GM23248 (cell line): ENCODE measurements around the gene MON2.

ENCODE experiments used
- EZH2 ChIP-seq: fragments of 200-600 bp; sonication (generic); IDR thresholded peaks from 2 replicates; pipeline ENCODE4 v1.6.1; 2018; ENCODE audit warnings: antibody characterized with exemption, mild to moderate bottlenecking; ENCODE audit not compliant: insufficient read depth, poor library complexity, severe bottlenecking
- EZH2phosphoT487 ChIP-seq: fragments of 200-600 bp; sonication (generic); IDR thresholded peaks from 2 replicates; pipeline ENCODE4 v1.6.1; 2018; ENCODE audit warnings: antibody characterized with exemption, moderate library complexity, mild to moderate bottlenecking, low read depth; ENCODE audit not compliant: insufficient read depth

DNA sequence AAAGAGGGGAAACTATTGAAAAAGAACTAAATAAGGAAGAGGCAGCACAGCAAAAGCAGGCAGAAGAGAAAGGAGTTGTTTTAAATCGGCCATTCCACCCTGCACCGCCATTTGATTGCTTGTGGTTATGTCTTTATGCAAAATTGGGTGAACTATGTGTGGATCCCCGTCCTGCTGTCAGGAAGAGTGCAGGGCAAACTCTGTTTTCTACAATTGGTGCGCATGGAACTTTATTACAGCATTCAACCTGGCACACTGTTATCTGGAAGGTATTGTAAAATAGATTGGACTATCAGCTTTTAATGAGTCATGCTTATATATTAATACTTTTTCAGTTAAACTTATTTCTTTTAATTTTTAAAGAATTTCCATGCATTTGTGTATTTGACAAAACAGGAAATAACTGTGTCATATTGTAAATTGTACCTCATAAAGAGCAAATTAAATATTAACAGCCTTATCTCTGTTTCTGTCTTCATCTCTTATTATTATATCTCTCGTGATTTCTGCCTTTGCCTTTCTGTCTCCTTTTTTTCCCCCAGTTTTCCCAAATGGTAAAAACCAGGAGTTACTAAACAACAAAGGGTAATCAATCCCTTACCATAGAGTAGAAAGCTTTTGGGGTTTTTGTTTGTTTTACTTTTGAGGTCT is 86.4 kb downstream of the MON2 start:
- TF ChIP-seq EZH2phosphoT487 (no peak), EZH2 (no peak)
